Caco-2 (cell line): Measurements from ENCODE around the gene SMG9. TPM values are rescaled to one million over a fixed set of nuclear protein-coding genes. Genes with fewer than 3 reads are reported as not detected.
A peak's percentile ranks its signal among the peaks of the same experiment; 100 is the strongest.

Experiments used
- BruUV-seq: library from RNA; stranded (reverse); fragments of 400-500 nt; replicated peaks from 2 replicates; lab custom pipeline; 2021; lab: Mats Ljungman, UMichigan
- CTCF ChIA-PET: fragments of 300-600 bp; sonication (Branson Sonifier 250); formaldehyde crosslinking; loops from one replicate; lab custom pipeline; 2022; ENCODE audit warnings: antibody characterized with exemption; lab: Charles Lee
- POLR2A ChIA-PET: fragments of 300-600 bp; sonication (Branson Sonifier 250); formaldehyde crosslinking; loops from one replicate; lab custom pipeline; 2022; ENCODE audit warnings: antibody characterized with exemption; lab: Charles Lee
- DNase-seq, 2 experiments: peaks; one replicate each; pipeline versions ENCODE4 v3.0.0 to v3.0.0-alpha.2; 2020 to 2022
- H3K27me3 ChIP-seq: replicated peaks from 2 replicates; pipeline ENCODE4 v1.6.0; 2011; ENCODE audit warnings: low read length; ENCODE audit not compliant: control insufficient read depth, insufficient read depth
- H3K36me3 ChIP-seq: 2 replicates; pipeline ENCODE4 v1.5.1; 2011; ENCODE audit warnings: low read length; ENCODE audit not compliant: control insufficient read depth, insufficient read depth
- H3K4me1 ChIP-seq: fragments of 250-450 bp; sonication (Bioruptor Pico); 2 replicates; pipeline ENCODE4 v1.5.1; 2020; ENCODE audit warnings: mild to moderate bottlenecking
- H3K4me3 ChIP-seq: 2 replicates; pipeline ENCODE4 v1.5.1; 2011; ENCODE audit warnings: low read depth, mild to moderate bottlenecking, control low read depth, low read length
- H3K9me3 ChIP-seq: fragments of 250-450 bp; sonication (Bioruptor Pico); 2 replicates; pipeline ENCODE4 v1.5.1; 2020; ENCODE audit warnings: mild to moderate bottlenecking, moderate library complexity
- H3K27ac Mint-ChIP-seq: one replicate; pipeline ENCODE4 v1.8.0; 2022; ENCODE audit warnings: mixed read lengths; ENCODE audit not compliant: unreplicated experiment
- H3K27me3 Mint-ChIP-seq: one replicate; pipeline ENCODE4 v1.8.0; 2022; ENCODE audit warnings: mixed read lengths; ENCODE audit not compliant: insufficient read depth, unreplicated experiment
- H3K36me3 Mint-ChIP-seq: one replicate; pipeline ENCODE4 v1.8.0; 2022; ENCODE audit warnings: mild to moderate bottlenecking, mixed read lengths; ENCODE audit not compliant: insufficient read depth, unreplicated experiment
- H3K4me1 Mint-ChIP-seq: one replicate; pipeline ENCODE4 v1.8.0; 2022; ENCODE audit warnings: low read depth, mixed read lengths; ENCODE audit not compliant: unreplicated experiment
- H3K4me3 Mint-ChIP-seq: one replicate; pipeline ENCODE4 v1.8.0; 2022; ENCODE audit warnings: mild to moderate bottlenecking, moderate library complexity, mixed read lengths; ENCODE audit not compliant: unreplicated experiment
- H3K9me3 Mint-ChIP-seq: one replicate; pipeline ENCODE4 v1.8.0; 2022; ENCODE audit warnings: mixed read lengths; ENCODE audit not compliant: unreplicated experiment
- intact Hi-C: fragments of 100-400 bp; cut with micrococcal nuclease; formaldehyde crosslinking; loops from one replicate; pipeline ENCODE4 v1.10.0; 2022; ENCODE audit not compliant: unreplicated experiment
- total RNA-seq: library from RNA; stranded (reverse); gene quantifications from 2 replicates; pipeline ENCODE4 v1.2.3, GENCODE V29; 2022
- TF ChIP-seq, protein P1 (sequence below), 2 experiments: fragments of 200-600 bp in 1 of 2; IDR thresholded peaks; 1 replicate in 1 of 2; 2 replicates in 1 of 2; pipeline versions ENCODE4 v1.5.1 to v1.8.0; 2011 to 2022; ENCODE audit warnings: antibody characterized with exemption in 1 of 2, control low read depth in 1 of 2, inconsistent platforms in 1 of 2, low read depth in 1 of 2, low read length in 1 of 2, mild to moderate bottlenecking in 1 of 2, moderate library complexity in 1 of 2; ENCODE audit not compliant: insufficient read depth in 1 of 2, severe bottlenecking in 1 of 2, unreplicated experiment in 1 of 2

Gene SMG9
- total RNA-seq, 1 experiment from 2014 or later: 87.6 TPM

DNA sequence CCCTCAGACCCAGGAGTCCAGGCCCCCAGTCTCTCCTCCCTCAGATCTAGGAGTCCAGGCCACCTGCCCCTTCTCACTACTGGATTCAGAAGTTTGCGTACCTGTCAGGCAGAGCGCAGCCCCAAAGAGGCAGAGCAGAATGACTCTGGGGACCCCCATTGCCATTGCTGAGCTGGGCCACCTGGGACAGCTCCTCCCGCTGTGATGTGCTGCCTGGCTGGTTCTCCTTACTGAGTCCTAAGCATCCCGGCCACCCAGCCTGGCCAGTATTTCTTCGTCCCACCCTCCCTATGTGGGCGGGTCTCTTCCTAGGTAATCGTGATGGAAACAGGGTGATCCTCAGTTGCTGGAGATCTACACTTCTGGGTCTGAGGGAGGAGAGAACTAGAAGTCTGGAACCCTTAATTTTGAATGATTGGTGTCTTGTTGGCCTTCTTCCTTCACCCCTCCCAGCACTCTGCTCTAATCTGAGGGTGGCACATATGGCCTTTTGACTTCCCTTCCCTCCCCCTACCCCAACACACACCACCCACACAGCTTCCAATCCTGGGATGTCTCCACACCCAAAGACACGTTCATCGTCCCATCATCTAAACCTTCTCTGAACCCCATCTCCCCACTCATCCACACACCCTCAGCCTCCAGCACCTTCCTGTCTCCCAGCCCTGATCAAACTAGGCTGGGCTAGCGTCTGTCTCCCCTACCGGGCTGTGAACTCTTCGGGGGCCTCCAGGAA, 47.6 kb upstream of the SMG9 start, which contains the start of gene LYPD5:
Gene LYPD5, minus strand, starts transcription at position 232 of the 736 bp plus-strand sequence. Its CDS starts 67 bp downstream, at position 165.
- no peaks in the 10 kb centered on the region for H3K36me3 Mint-ChIP-seq
- H3K9me3 Mint-ChIP-seq: no peaks in the 10 kb centered on the region
- Histone ChIP-seq H3K9me3 (no peaks in the 10 kb centered on the region), H3K36me3 (no peaks in the 10 kb centered on the region), H3K4me1 (peaks cover 7% of the 10 kb centered on the region; the same call in 1 of the 2 replicates), H3K27me3 (no peaks in the 10 kb centered on the region; the same call in 1 of the 2 replicates), H3K4me3 (no peak within 1 kb of the TSS)
- CTCF ChIA-PET: no interaction called here
- TF ChIP-seq, protein P1, sequence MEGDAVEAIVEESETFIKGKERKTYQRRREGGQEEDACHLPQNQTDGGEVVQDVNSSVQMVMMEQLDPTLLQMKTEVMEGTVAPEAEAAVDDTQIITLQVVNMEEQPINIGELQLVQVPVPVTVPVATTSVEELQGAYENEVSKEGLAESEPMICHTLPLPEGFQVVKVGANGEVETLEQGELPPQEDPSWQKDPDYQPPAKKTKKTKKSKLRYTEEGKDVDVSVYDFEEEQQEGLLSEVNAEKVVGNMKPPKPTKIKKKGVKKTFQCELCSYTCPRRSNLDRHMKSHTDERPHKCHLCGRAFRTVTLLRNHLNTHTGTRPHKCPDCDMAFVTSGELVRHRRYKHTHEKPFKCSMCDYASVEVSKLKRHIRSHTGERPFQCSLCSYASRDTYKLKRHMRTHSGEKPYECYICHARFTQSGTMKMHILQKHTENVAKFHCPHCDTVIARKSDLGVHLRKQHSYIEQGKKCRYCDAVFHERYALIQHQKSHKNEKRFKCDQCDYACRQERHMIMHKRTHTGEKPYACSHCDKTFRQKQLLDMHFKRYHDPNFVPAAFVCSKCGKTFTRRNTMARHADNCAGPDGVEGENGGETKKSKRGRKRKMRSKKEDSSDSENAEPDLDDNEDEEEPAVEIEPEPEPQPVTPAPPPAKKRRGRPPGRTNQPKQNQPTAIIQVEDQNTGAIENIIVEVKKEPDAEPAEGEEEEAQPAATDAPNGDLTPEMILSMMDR (IDR thresholded peaks at IDR 0.05; ENCODE audit: insufficient read depth in 1 of 2, low read depth in 1 of 2, low read length in 1 of 2, severe bottlenecking in 1 of 2, unreplicated experiment in 1 of 2): no peak
- intact Hi-C loops: no loop called here
- BruUV-seq: no TSS peak
- H3K4me1 Mint-ChIP-seq: no peaks in the 10 kb centered on the region
- DNase-seq: no peak
- no peak within 1 kb of the TSS for H3K4me3 Mint-ChIP-seq
- peaks cover 7% of the 10 kb centered on the region for H3K27me3 Mint-ChIP-seq
- POLR2A ChIA-PET: no interaction called here
- H3K27ac Mint-ChIP-seq: no peak within 1 kb of the TSS

DNA sequence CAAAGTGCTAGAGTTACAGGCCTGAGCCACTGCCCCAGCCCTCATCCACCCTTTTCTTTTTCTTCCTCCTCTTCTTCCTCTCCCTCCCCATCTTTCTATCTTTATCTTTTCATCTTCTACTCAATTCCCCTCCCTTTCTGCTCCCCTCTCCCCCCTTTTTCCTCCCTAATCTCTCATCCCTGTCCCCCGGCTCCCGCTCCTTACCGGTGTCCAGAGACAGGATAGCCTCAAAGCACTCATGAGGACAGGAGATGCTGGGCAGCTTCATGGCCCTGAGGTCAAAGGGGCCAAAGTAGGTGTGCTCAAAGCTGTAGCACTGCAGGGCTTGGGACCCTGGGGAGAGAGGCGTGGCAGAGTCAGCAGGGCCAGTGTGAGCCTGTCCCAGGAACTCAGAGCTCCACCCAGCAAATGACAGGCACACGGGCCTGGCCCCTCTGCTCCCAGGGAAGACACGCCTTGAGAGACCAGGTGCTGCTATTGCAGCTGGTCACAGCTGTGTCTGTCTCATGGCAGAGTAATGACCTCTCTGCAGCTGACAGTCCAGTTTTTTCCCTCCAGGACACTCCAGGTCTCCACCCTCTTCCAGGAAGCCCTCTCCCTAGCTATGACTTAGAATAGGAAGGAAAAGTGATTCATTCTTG, 44.9 kb upstream of the SMG9 start:
- H3K36me3 Mint-ChIP-seq: no peaks in the 10 kb centered on the region
- POLR2A ChIA-PET: no interaction called here

More for the DNA sequence above, 44.9 kb upstream of the SMG9 start:
- TF ChIP-seq, protein P1 (IDR thresholded peaks at IDR 0.05; ENCODE audit: insufficient read depth in 1 of 2, low read depth in 1 of 2, low read length in 1 of 2, severe bottlenecking in 1 of 2, unreplicated experiment in 1 of 2): no peak
- Histone ChIP-seq H3K9me3 (no peaks in the 10 kb centered on the region), H3K36me3 (no peaks in the 10 kb centered on the region), H3K4me1 (peaks cover 7% of the 10 kb centered on the region; the same call in 1 of the 2 replicates), H3K4me3 (no peak overlapping the region), H3K27me3 (no peaks in the 10 kb centered on the region; the same call in 1 of the 2 replicates)
- intact Hi-C loops: no loop called here
- no TSS peak for BruUV-seq
- CTCF ChIA-PET: interaction anchor here (0.8 to 1.2 kb wide), 2 partner anchors 10 to 55 kb away, joined by 3 to 5 read pairs; no protein-coding TSS in a partner anchor
- H3K4me1 Mint-ChIP-seq: no peaks in the 10 kb centered on the region
- no peaks in the 10 kb centered on the region for H3K9me3 Mint-ChIP-seq
- H3K27ac Mint-ChIP-seq: no peak overlapping the region
- peaks cover 4% of the 10 kb centered on the region for H3K27me3 Mint-ChIP-seq
- DNase-seq: peak in 1 of 2 experiments; percentile 75
- peak overlapping the region; percentile 66 for H3K4me3 Mint-ChIP-seq
